HepG2 (cell line): ENCODE measurements around the gene POU6F1. TPM values are rescaled to one million over a fixed set of nuclear protein-coding genes. Genes with fewer than 3 reads are reported as not detected.

Experiments
- ATAC-seq: fragments of 200-7000 bp; cut with Tn5 transposase; 3 replicates; pipeline ENCODE4 v1.9.1; 2020; ENCODE audit warnings: mild to moderate bottlenecking, moderate library complexity
- BruUV-seq: library from RNA; stranded (reverse); fragments of 400-500 nt; replicated peaks from 2 replicates; lab custom pipeline; 2021; lab: Mats Ljungman, UMichigan
- CTCF ChIA-PET: fragments of 300-600 bp; formaldehyde crosslinking; extraction: SDS; loops from one replicate; lab custom pipeline; 2021; ENCODE audit warnings: low total read pairs, inconsistent platforms, low intra/inter-chr PET ratio; lab: Yijun Ruan, JAX
- POLR2A ChIA-PET: fragments of 350-600 bp; sonication (Branson Sonifier 250); formaldehyde crosslinking; loops from one replicate; lab custom pipeline; 2020; ENCODE audit warnings: antibody characterized with exemption, inconsistent platforms; lab: Yijun Ruan, JAX
- DNase-seq: peaks from one replicate; pipeline ENCODE4 v3.0.0-alpha.2; 2015; ENCODE audit warnings: low spot score
- FAIRE-seq: peaks from 3 replicates; lab custom pipeline; 2011; peaks lifted over from hg19 to GRCh38; lab: Jason Lieb, UNC
- H2AFZ ChIP-seq: one replicate; pipeline ENCODE4 v1.6.1; 2011; ENCODE audit warnings: low read length, inconsistent platforms
- H3K27ac ChIP-seq: fragments of 300-600 bp; 3 replicates; pipeline ENCODE4 v1.8.0; 2011; ENCODE audit warnings: mixed run types, mild to moderate bottlenecking, mixed read lengths, low read length, inconsistent platforms; ENCODE audit not compliant: insufficient read depth; ENCODE audit errors: extremely low read length
- H3K27me3 ChIP-seq, 2 experiments: fragments of 200-600 bp in 1 of 2; 2 replicates in 1 of 2; 3 replicates in 1 of 2; pipeline versions ENCODE4 v1.6.0 to v1.8.0; 2011; ENCODE audit warnings: low read length in 2 of 2, mild to moderate bottlenecking in 2 of 2, moderate library complexity in 2 of 2, inconsistent platforms in 1 of 2; ENCODE audit not compliant: insufficient read depth in 2 of 2, control insufficient read depth in 1 of 2
- H3K36me3 ChIP-seq, 2 experiments: fragments of 200-600 bp in 1 of 2; replicated peaks in 1 of 2; 2 replicates in 1 of 2; 3 replicates in 1 of 2; pipeline versions ENCODE4 v1.5.1 to v1.8.0; 2011; ENCODE audit warnings: low read length in 2 of 2, inconsistent platforms in 1 of 2; ENCODE audit not compliant: insufficient read depth in 2 of 2, control insufficient read depth in 1 of 2
- H3K4me1 ChIP-seq: 2 replicates; pipeline ENCODE4 v1.5.1; 2012; ENCODE audit warnings: low read length, inconsistent platforms; ENCODE audit not compliant: insufficient read depth
- H3K4me2 ChIP-seq: 2 replicates; pipeline ENCODE4 v1.6.0; 2011; ENCODE audit warnings: low read depth, low read length, inconsistent platforms
- H3K4me3 ChIP-seq, 3 experiments: fragments of 200-600 bp in 1 of 3; sonication (generic), shearing (Covaris generic) in 1 of 3; replicated peaks in 1 of 3; 2 replicates each; pipeline ENCODE4 v1.5.1; 2011 to 2016; ENCODE audit warnings: low read length in 3 of 3, inconsistent platforms in 2 of 3, low read depth in 2 of 3, mild to moderate bottlenecking in 2 of 3, control low read depth in 1 of 3, mixed read lengths in 1 of 3; ENCODE audit not compliant: insufficient read depth in 1 of 3
- H3K79me2 ChIP-seq: one replicate; pipeline ENCODE4 v1.6.1; 2011; ENCODE audit warnings: low read length, inconsistent platforms; ENCODE audit not compliant: insufficient read depth
- H3K9ac ChIP-seq: 2 replicates; pipeline ENCODE4 v1.6.0; 2011; ENCODE audit warnings: mild to moderate bottlenecking, low read depth, low read length, inconsistent platforms; ENCODE audit not compliant: insufficient read depth
- H3K9me3 ChIP-seq: 2 replicates; pipeline ENCODE4 v1.5.1; 2012; ENCODE audit warnings: mild to moderate bottlenecking, low read length
- H4K20me1 ChIP-seq: 2 replicates; pipeline ENCODE4 v1.6.0; 2011; ENCODE audit warnings: inconsistent platforms, mild to moderate bottlenecking, low read length, moderate library complexity; ENCODE audit not compliant: insufficient read depth
- NR2F1 ChIP-seq, 2 experiments: fragments of 450-650 bp in 1 of 2; formaldehyde crosslinking in 1 of 2; IDR thresholded peaks; 2 replicates each; pipeline versions ENCODE4 v1.5.0 to v1.6.1; 2016 to 2020; ENCODE audit warnings: mild to moderate bottlenecking in 1 of 2, missing compliant biosample characterization in 1 of 2, missing genetic modification reagents in 1 of 2, moderate library complexity in 1 of 2
- RCOR2 ChIP-seq: IDR thresholded peaks from 2 replicates; pipeline ENCODE4 v1.6.1; 2016; ENCODE audit warnings: missing biosample characterization, missing genetic modification reagents
- WGBS: methylation state at CpG from one replicate; pipeline ENCODE4 v1.1.6; 2017; ENCODE audit warnings: low lambda C conversion rate; 5-methylcytosine and 5-hydroxymethylcytosine counted together
- in situ Hi-C: cut with HindIII; loops from 2 replicates; pipeline ENCODE4 v1.10.0; 2017; ENCODE audit warnings: low pct_unique_long_range_greater_than_20kb; ENCODE audit not compliant: extremely low pct_ligation_motif_present
- intact Hi-C: fragments of 100-400 bp; cut with micrococcal nuclease; formaldehyde crosslinking; loops from one replicate; pipeline ENCODE4 v1.10.0; 2022; ENCODE audit not compliant: unreplicated experiment
- polyA plus RNA-seq, 8 experiments: library from polyadenylated mRNA; depleted of rRNA in 3 of 8; stranded (reverse) in 7 of 8; unstranded in 1 of 8; fragments of >200 nt; fragmentation: Illumina TruSeq in 4 of 8; extraction: Trizol in 4 of 8; gene quantifications; 2 replicates each; pipeline versions ENCODE4 v1.2.1 to v1.2.3, GENCODE V29; 2011 to 2016; ENCODE audit warnings: low read depth in 4 of 8, missing spikeins in 1 of 8, mixed read lengths in 1 of 8; ENCODE audit not compliant: insufficient read depth in 1 of 8
- total RNA-seq, 5 experiments: library from RNA; depleted of rRNA; stranded (reverse); fragments of >200 nt; fragmentation: Illumina TruSeq; extraction: Trizol; gene quantifications; 2 replicates each; pipeline ENCODE4 v1.2.3, GENCODE V29; 2016; ENCODE audit warnings: low read depth in 1 of 5
- TF ChIP-seq, protein P1 (sequence below), 2 experiments: fragments of 450-650 bp in 1 of 2; sonication (generic) in 1 of 2; formaldehyde crosslinking in 1 of 2; IDR thresholded peaks; 2 replicates each; pipeline versions ENCODE4 v1.6.1 to v1.8.0; 2016 to 2022; ENCODE audit warnings: antibody characterized with exemption in 1 of 2, mild to moderate bottlenecking in 1 of 2, missing genetic modification reagents in 1 of 2

POU6F1 gene
- total and polyA plus RNA-seq, 2 of the 13 experiments (the other 11 are each of a cell fraction or from before 2014, with no cell fraction given): 0.48 to 0.51 TPM

DNA sequence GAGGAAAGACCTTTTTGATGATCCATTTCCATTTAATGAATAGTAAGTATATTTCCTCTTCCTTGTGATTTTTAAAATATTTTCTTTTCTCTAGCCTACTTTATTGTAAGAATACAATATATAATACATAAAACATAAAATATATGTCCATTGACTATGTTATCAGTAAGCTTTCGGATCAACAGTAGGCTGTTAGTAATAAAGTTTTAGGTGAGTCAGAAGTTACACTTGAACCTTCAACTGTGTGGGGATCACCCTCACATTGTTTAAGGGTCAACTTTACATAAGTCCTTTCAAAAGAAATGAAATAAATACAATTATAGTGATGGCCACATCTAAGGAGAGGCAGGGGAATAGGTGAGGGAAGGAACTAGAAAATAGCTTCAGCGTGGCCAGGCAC, 40.0 kb downstream of the POU6F1 start:
- WGBS: 19% methylated on average over 2 of the region's 2 CpGs
- ChIA-PET POLR2A (interaction anchor here (1.7 kb wide), 1 partner anchor 40 kb away, joined by 3 read pairs; the partner anchor contains the start of gene POU6F1), CTCF (no interaction called here)
- Histone ChIP-seq H3K4me3 (no peak overlapping the region), H3K36me3 (no peaks in the 10 kb centered on the region), H3K27ac (no peak overlapping the region), H3K9ac (no peak overlapping the region), H3K4me2 (no peak overlapping the region), H3K4me1 (peaks cover 15% of the 10 kb centered on the region; the same call in 1 of the 2 replicates), H4K20me1 (no peaks in the 10 kb centered on the region), H3K9me3 (no peaks in the 10 kb centered on the region), H2AFZ (no peak overlapping the region), H3K27me3 (no peaks in the 10 kb centered on the region), H3K79me2 (no peaks in the 10 kb centered on the region)
- no TSS peak for BruUV-seq
- in situ Hi-C loops: no loop called here
- DNase-seq: no peak
- TF ChIP-seq RCOR2 (CRISPR knock-in tag): no peak
- TF ChIP-seq, protein P1, sequence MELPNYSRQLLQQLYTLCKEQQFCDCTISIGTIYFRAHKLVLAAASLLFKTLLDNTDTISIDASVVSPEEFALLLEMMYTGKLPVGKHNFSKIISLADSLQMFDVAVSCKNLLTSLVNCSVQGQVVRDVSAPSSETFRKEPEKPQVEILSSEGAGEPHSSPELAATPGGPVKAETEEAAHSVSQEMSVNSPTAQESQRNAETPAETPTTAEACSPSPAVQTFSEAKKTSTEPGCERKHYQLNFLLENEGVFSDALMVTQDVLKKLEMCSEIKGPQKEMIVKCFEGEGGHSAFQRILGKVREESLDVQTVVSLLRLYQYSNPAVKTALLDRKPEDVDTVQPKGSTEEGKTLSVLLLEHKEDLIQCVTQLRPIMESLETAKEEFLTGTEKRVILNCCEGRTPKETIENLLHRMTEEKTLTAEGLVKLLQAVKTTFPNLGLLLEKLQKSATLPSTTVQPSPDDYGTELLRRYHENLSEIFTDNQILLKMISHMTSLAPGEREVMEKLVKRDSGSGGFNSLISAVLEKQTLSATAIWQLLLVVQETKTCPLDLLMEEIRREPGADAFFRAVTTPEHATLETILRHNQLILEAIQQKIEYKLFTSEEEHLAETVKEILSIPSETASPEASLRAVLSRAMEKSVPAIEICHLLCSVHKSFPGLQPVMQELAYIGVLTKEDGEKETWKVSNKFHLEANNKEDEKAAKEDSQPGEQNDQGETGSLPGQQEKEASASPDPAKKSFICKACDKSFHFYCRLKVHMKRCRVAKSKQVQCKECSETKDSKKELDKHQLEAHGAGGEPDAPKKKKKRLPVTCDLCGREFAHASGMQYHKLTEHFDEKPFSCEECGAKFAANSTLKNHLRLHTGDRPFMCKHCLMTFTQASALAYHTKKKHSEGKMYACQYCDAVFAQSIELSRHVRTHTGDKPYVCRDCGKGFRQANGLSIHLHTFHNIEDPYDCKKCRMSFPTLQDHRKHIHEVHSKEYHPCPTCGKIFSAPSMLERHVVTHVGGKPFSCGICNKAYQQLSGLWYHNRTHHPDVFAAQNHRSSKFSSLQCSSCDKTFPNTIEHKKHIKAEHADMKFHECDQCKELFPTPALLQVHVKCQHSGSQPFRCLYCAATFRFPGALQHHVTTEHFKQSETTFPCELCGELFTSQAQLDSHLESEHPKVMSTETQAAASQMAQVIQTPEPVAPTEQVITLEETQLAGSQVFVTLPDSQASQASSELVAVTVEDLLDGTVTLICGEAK (IDR thresholded peaks at IDR 0.05): peak; percentile 62; the same call in 1 of the 2 replicates
- TF ChIP-seq, protein P1 (CRISPR knock-in tag; IDR thresholded peaks at IDR 0.05): no peak
- TF ChIP-seq NR2F1 (CRISPR knock-in tag; IDR thresholded peaks at IDR 0.05): peak in 1 of 2 experiments; percentile 28; a peak in 1 of 4 replicates
- intact Hi-C loops: no loop called here
- FAIRE-seq: no peak
- ATAC-seq: no peak
